SH-SY5Y (cell line): ENCODE results near the gene IL25.

Source experiments
- GATA2 ChIP-seq: IDR thresholded peaks from 2 replicates; pipeline ENCODE4 v1.6.1; 2011; ENCODE audit warnings: mild to moderate bottlenecking, low read depth, low read length
- GATA3 ChIP-seq: IDR thresholded peaks from 2 replicates; pipeline ENCODE4 v1.6.1; 2011; ENCODE audit warnings: low read depth, mild to moderate bottlenecking, low read length, moderate library complexity

DNA sequence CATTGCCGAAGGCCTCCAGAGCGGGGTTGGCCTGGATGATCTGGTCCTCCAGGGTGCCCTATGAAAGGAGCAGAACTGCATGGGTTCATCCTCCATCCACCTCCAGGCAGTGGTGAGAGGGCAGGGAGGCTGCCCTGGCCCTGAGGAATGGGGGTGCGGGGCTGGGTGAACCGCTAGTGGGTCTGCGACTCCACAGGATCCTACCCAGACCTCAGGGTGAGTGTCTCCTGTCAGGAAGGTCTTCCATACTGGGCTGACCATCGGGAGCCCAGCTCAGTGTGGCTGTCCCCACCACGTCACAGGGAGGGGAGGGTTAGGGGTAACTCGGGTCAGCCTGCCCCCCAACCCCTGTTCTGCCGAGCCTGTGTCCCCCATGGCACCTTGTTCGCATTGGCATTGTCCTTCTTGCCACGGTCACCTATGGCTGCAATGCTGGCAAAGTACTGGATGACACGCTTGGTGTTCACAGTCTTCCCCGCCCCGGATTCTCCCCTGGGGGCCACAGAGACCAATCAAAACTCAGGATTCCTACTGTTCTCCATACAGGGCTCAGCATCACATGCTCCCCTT is 31.8 kb downstream of the IL25 start:
- TF ChIP-seq GATA2 (no peak), GATA3 (no peak)
